GM12864 (cell line): Measurements from ENCODE around the gene C20orf144.
"Not testable (repeated sequence)": the region's sequence is repeated elsewhere in the genome, so short reads cannot be mapped to it uniquely, and the experiment has no call there.

Source experiments
- DNase-seq: peaks from one replicate; pipeline ENCODE4 v3.0.0-alpha.2; 2011; ENCODE audit warnings: low read depth
- H3K4me3 ChIP-seq: 2 replicates; pipeline ENCODE4 v1.5.1; 2011; ENCODE audit warnings: mild to moderate bottlenecking, low read depth, low read length, control low read depth
- CTCF ChIP-seq: IDR thresholded peaks from 2 replicates; pipeline ENCODE4 v1.5.1; 2011; ENCODE audit warnings: low read depth, mild to moderate bottlenecking, moderate library complexity, low read length, control low read depth, inconsistent platforms; ENCODE audit errors: missing control alignments

The C20orf144 gene

GRCh38 chr20:33689973-33690372 lies 27.8 kb downstream of the C20orf144 start:
- no peak for DNase-seq
- no peak for TF ChIP-seq CTCF
- no peak overlapping the region for H3K4me3 ChIP-seq

GRCh38 chr20:33693289-33693688 lies 31.2 kb downstream of the C20orf144 start:
- DNase-seq = no peak
- H3K4me3 ChIP-seq = no peak overlapping the region
- no peak for TF ChIP-seq CTCF

- no peak for DNase-seq
- H3K4me3 ChIP-seq = no peak overlapping the region
- no peak for TF ChIP-seq CTCF
These were observed 31.9 kb downstream of the C20orf144 start for GRCh38 chr20:33693741-33694638.

- no peak for DNase-seq
- no peak overlapping the region for H3K4me3 ChIP-seq
- TF ChIP-seq CTCF = no peak
These were observed 32.5 kb downstream of the C20orf144 start for GRCh38 chr20:33694639-33695012.

GRCh38 chr20:33696448-33696847 lies 34.3 kb downstream of the C20orf144 start:
- no peak for DNase-seq
- no peak overlapping the region for H3K4me3 ChIP-seq
- no peak for TF ChIP-seq CTCF

GRCh38 chr20:33697129-33697528 lies 35.0 kb downstream of the C20orf144 start:
- DNase-seq = no peak
- TF ChIP-seq CTCF = no peak
- H3K4me3 ChIP-seq = no peak overlapping the region

- H3K4me3 ChIP-seq, DNase-seq: not testable (repeated sequence)
These were observed 36.8 kb downstream of the C20orf144 start for GRCh38 chr20:33698966-33699365.

- H3K4me3 ChIP-seq, DNase-seq: not testable (repeated sequence)
These were observed 38.7 kb downstream of the C20orf144 start for GRCh38 chr20:33700696-33701441.
